Measurements from ENCODE around the gene TSHZ2.

DNA sequence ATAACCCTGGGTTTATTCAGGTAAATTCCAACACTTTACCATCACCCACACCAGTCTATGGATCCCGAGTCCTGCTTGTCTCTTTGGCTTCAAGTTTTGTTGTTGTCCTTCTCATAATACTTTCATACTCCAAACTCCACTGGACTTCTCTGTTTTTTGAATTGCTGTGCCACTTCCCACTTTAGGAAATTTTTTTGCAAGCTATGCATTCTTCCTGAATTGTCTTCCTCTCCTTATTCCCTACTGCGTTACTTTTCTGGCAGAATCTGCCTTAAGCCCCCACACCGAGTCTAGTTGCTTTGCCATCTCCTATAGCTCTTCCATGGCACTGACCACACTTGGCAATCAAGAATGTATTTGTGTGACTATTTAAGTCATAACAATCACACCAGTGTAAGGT is 96.1 kb downstream of the TSHZ2 start:
- TF ChIP-seq, protein P1, sequence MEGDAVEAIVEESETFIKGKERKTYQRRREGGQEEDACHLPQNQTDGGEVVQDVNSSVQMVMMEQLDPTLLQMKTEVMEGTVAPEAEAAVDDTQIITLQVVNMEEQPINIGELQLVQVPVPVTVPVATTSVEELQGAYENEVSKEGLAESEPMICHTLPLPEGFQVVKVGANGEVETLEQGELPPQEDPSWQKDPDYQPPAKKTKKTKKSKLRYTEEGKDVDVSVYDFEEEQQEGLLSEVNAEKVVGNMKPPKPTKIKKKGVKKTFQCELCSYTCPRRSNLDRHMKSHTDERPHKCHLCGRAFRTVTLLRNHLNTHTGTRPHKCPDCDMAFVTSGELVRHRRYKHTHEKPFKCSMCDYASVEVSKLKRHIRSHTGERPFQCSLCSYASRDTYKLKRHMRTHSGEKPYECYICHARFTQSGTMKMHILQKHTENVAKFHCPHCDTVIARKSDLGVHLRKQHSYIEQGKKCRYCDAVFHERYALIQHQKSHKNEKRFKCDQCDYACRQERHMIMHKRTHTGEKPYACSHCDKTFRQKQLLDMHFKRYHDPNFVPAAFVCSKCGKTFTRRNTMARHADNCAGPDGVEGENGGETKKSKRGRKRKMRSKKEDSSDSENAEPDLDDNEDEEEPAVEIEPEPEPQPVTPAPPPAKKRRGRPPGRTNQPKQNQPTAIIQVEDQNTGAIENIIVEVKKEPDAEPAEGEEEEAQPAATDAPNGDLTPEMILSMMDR (conservative IDR thresholded peaks at IDR 0.05; ENCODE audit: low read depth, low read length), result no peak
- peak; percentile 40 for TF ChIP-seq MAFK (IDR thresholded peaks at IDR 0.05; ENCODE audit: low read depth, low read length)
- no peak for TF ChIP-seq RFX5 (IDR thresholded peaks at IDR 0.05; ENCODE audit: low read depth, low read length)
- TF ChIP-seq POLR2A (IDR thresholded peaks at IDR 0.05; ENCODE audit: low read depth, low read length), result no peak
- no peak for TF ChIP-seq SMC3 (IDR thresholded peaks at IDR 0.05; ENCODE audit: low read depth, low read length)

All from IMR-90 (cell line).